Measurements from ENCODE around the gene SORL1-AS1.

SORL1-AS1 gene

DNA sequence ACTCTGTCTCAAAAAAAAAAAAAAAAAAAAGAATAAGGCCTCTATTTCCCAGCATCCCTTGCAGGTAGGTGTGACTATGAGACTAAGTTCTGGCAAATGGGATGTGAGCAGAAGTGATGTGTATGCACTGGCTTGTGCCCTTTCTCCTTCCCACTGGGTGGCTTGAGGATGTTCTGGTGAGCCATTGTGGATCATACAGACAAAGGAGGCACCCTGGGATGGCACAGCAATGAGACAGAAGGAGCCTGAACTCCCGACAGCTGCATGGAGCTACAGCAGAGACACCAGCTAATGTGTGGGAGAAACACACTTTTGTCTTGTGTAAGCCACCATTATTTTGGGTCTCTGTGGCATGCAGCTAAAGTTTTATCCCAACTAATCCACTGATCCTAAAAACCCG is 11.2 kb downstream of the SORL1-AS1 start:
- Histone ChIP-seq H3K4me3 (replicated peaks in 1 of 3; ENCODE audit: insufficient read depth in 1 of 3, low read depth in 1 of 3, low read length in 3 of 3) (no peak overlapping the region), H4K20me1 (replicated peaks; ENCODE audit: control insufficient read depth, extremely low read depth, insufficient read depth, low read length) (no peaks in the 10 kb centered on the region), H3K27ac (ENCODE audit: insufficient read depth, low read depth, low read length) (no peak overlapping the region), H3K9ac (replicated peaks; ENCODE audit: extremely low read depth, insufficient read depth, low read length) (no peak overlapping the region), H2AFZ (ENCODE audit: low read depth, low read length) (no peak overlapping the region), H3K36me3 (ENCODE audit: control insufficient read depth in 2 of 2, extremely low read depth in 1 of 2, insufficient read depth in 2 of 2, low read length in 2 of 2) (no peaks in the 10 kb centered on the region), H3K4me1 (ENCODE audit: control insufficient read depth, extremely low read depth, insufficient read depth, low read length) (no peaks in the 10 kb centered on the region), H3K4me2 (ENCODE audit: insufficient read depth, low read length) (no peak overlapping the region), H3K79me2 (ENCODE audit: control insufficient read depth, insufficient read depth, low read length) (no peaks in the 10 kb centered on the region), H3K27me3 (ENCODE audit: control insufficient read depth in 2 of 2, insufficient read depth in 2 of 2, low read length in 2 of 2) (peaks cover 0 to 3% of the 10 kb centered on the region in 2 experiments), H3K9me1 (replicated peaks; ENCODE audit: control insufficient read depth, extremely low read depth, insufficient read depth, low read length) (no peaks in the 10 kb centered on the region), H3K9me3 (replicated peaks; ENCODE audit: control insufficient read depth, insufficient read depth, low read length) (no peaks in the 10 kb centered on the region)
- POLR2A ChIA-PET: no interaction called here
- no peak for TF ChIP-seq JUN (IDR thresholded peaks at IDR 0.05; ENCODE audit: borderline replicate concordance, insufficient read depth, insufficient read length, low read depth)
- TF ChIP-seq, protein P1, sequence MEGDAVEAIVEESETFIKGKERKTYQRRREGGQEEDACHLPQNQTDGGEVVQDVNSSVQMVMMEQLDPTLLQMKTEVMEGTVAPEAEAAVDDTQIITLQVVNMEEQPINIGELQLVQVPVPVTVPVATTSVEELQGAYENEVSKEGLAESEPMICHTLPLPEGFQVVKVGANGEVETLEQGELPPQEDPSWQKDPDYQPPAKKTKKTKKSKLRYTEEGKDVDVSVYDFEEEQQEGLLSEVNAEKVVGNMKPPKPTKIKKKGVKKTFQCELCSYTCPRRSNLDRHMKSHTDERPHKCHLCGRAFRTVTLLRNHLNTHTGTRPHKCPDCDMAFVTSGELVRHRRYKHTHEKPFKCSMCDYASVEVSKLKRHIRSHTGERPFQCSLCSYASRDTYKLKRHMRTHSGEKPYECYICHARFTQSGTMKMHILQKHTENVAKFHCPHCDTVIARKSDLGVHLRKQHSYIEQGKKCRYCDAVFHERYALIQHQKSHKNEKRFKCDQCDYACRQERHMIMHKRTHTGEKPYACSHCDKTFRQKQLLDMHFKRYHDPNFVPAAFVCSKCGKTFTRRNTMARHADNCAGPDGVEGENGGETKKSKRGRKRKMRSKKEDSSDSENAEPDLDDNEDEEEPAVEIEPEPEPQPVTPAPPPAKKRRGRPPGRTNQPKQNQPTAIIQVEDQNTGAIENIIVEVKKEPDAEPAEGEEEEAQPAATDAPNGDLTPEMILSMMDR (IDR thresholded peaks at IDR 0.05; ENCODE audit: extremely low read depth in 1 of 2, insufficient read depth in 1 of 2, low read depth in 1 of 2, low read length in 2 of 2): no peak
- no peak for FAIRE-seq
- intact Hi-C loops (cut with micrococcal nuclease): no loop called here
- no TSS peak for BruUV-seq (replicated peaks)
- CTCF ChIA-PET: interaction anchor here (0.8 to 1.3 kb wide), 3 partner anchors 9 to 150 kb away, joined by 3 to 7 read pairs (median 3); no protein-coding TSS in a partner anchor
- dilution Hi-C loops (cut with MboI; ENCODE audit: extremely low pct_ligation_motif_present, low sequenced_read_pairs): no loop called here
- DNase-seq (ENCODE audit: low read depth, low spot score): no peak

DNA sequence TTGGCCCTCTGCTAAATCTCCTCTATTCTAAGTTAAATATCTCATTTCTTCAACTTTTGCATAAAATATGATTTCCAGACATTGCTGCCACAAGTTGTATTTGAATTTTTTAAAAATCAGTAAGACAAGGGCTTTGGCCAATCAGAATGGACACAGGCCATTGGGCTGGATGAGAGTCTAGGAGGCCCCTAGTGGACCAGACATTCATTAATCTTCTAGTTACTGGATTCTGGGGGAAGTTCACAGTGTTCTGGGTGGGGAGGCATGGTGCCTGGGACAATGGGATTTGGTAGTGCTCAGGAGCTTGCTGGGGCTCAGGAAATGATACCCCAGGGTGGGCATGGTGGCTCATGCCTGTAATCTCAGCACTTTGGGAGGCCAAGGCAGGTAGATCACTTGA is 13.0 kb downstream of the SORL1-AS1 start:
- no peak overlapping the region for H2AFZ ChIP-seq (ENCODE audit: low read depth, low read length)
- dilution Hi-C loops (cut with MboI; ENCODE audit: extremely low pct_ligation_motif_present, low sequenced_read_pairs) (no loop called here), intact Hi-C loops (cut with micrococcal nuclease) (no loop called here)
- ChIA-PET POLR2A (no interaction called here), CTCF (no interaction called here)
- peaks cover 0 to 3% of the 10 kb centered on the region in 2 experiments for H3K27me3 ChIP-seq (ENCODE audit: control insufficient read depth in 2 of 2, insufficient read depth in 2 of 2, low read length in 2 of 2)
- no peaks in the 10 kb centered on the region for H4K20me1 ChIP-seq (replicated peaks; ENCODE audit: control insufficient read depth, extremely low read depth, insufficient read depth, low read length)
- H3K9me1 ChIP-seq (replicated peaks; ENCODE audit: control insufficient read depth, extremely low read depth, insufficient read depth, low read length): no peaks in the 10 kb centered on the region
- no peaks in the 10 kb centered on the region for H3K4me1 ChIP-seq (ENCODE audit: control insufficient read depth, extremely low read depth, insufficient read depth, low read length)
- no peak overlapping the region for H3K4me2 ChIP-seq (ENCODE audit: insufficient read depth, low read length)
- FAIRE-seq: no peak
- no peak for DNase-seq (ENCODE audit: low read depth, low spot score)
- TF ChIP-seq, protein P2, sequence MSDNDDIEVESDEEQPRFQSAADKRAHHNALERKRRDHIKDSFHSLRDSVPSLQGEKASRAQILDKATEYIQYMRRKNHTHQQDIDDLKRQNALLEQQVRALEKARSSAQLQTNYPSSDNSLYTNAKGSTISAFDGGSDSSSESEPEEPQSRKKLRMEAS (IDR thresholded peaks at IDR 0.05; ENCODE audit: insufficient read depth, insufficient read length): no peak
- TF ChIP-seq EZH2 (IDR thresholded peaks at IDR 0.05; ENCODE audit: borderline replicate concordance, low read depth, low read length, severe bottlenecking) (no peak), MYC (IDR thresholded peaks at IDR 0.05; ENCODE audit: low read depth, low read length) (no peak), POLR2A (IDR thresholded peaks at IDR 0.05; ENCODE audit: low read depth, low read length) (no peak), POLR2AphosphoS5 (IDR thresholded peaks at IDR 0.05; ENCODE audit: insufficient read depth, low read depth, low read length) (no peak), GATA2 (IDR thresholded peaks at IDR 0.05; ENCODE audit: insufficient read depth, insufficient read length, low read depth, low read length) (no peak), FOS (IDR thresholded peaks at IDR 0.05; ENCODE audit: borderline replicate concordance, insufficient read depth, low read length) (no peak), JUN (IDR thresholded peaks at IDR 0.05; ENCODE audit: borderline replicate concordance, insufficient read depth, insufficient read length, low read depth) (no peak)
- TF ChIP-seq, protein P1 (IDR thresholded peaks at IDR 0.05; ENCODE audit: extremely low read depth in 1 of 2, insufficient read depth in 1 of 2, low read depth in 1 of 2, low read length in 2 of 2): no peak
- BruUV-seq (replicated peaks): no TSS peak
- H3K9me3 ChIP-seq (replicated peaks; ENCODE audit: control insufficient read depth, insufficient read depth, low read length): no peaks in the 10 kb centered on the region
- H3K27ac ChIP-seq (ENCODE audit: insufficient read depth, low read depth, low read length): no peak overlapping the region
- no peaks in the 10 kb centered on the region for H3K36me3 ChIP-seq (ENCODE audit: control insufficient read depth in 2 of 2, extremely low read depth in 1 of 2, insufficient read depth in 2 of 2, low read length in 2 of 2)
- no peaks in the 10 kb centered on the region for H3K79me2 ChIP-seq (ENCODE audit: control insufficient read depth, insufficient read depth, low read length)
- H3K4me3 ChIP-seq (replicated peaks in 1 of 3; ENCODE audit: insufficient read depth in 1 of 3, low read depth in 1 of 3, low read length in 3 of 3): no peak overlapping the region
- no peak overlapping the region for H3K9ac ChIP-seq (replicated peaks; ENCODE audit: extremely low read depth, insufficient read depth, low read length)
